HepG2 (cell line): ENCODE results near the gene PCBP4. TPM values are rescaled to one million over a fixed set of nuclear protein-coding genes. Genes with fewer than 3 reads are reported as not detected.

Source experiments
- ATAC-seq: fragments of 200-7000 bp; cut with Tn5 transposase; 3 replicates; pipeline ENCODE4 v1.9.1; 2020; ENCODE audit warnings: mild to moderate bottlenecking, moderate library complexity
- BruUV-seq: library from RNA; stranded (reverse); fragments of 400-500 nt; replicated peaks from 2 replicates; lab custom pipeline; 2021; lab: Mats Ljungman, UMichigan
- CTCF ChIA-PET: fragments of 300-600 bp; formaldehyde crosslinking; extraction: SDS; loops from one replicate; lab custom pipeline; 2021; ENCODE audit warnings: low total read pairs, inconsistent platforms, low intra/inter-chr PET ratio; lab: Yijun Ruan, JAX
- POLR2A ChIA-PET: fragments of 350-600 bp; sonication (Branson Sonifier 250); formaldehyde crosslinking; loops from one replicate; lab custom pipeline; 2020; ENCODE audit warnings: antibody characterized with exemption, inconsistent platforms; lab: Yijun Ruan, JAX
- DNase-seq: peaks from one replicate; pipeline ENCODE4 v3.0.0-alpha.2; 2015; ENCODE audit warnings: low spot score
- FAIRE-seq: peaks from 3 replicates; lab custom pipeline; 2011; peaks lifted over from hg19 to GRCh38; lab: Jason Lieb, UNC
- H2AFZ ChIP-seq: one replicate; pipeline ENCODE4 v1.6.1; 2011; ENCODE audit warnings: low read length, inconsistent platforms
- H3K27ac ChIP-seq: fragments of 300-600 bp; 3 replicates; pipeline ENCODE4 v1.8.0; 2011; ENCODE audit warnings: mixed run types, mild to moderate bottlenecking, mixed read lengths, low read length, inconsistent platforms; ENCODE audit not compliant: insufficient read depth; ENCODE audit errors: extremely low read length
- H3K27me3 ChIP-seq, 2 experiments: fragments of 200-600 bp in 1 of 2; 2 replicates in 1 of 2; 3 replicates in 1 of 2; pipeline versions ENCODE4 v1.6.0 to v1.8.0; 2011; ENCODE audit warnings: low read length in 2 of 2, mild to moderate bottlenecking in 2 of 2, moderate library complexity in 2 of 2, inconsistent platforms in 1 of 2; ENCODE audit not compliant: insufficient read depth in 2 of 2, control insufficient read depth in 1 of 2
- H3K36me3 ChIP-seq, 2 experiments: fragments of 200-600 bp in 1 of 2; replicated peaks in 1 of 2; 2 replicates in 1 of 2; 3 replicates in 1 of 2; pipeline versions ENCODE4 v1.5.1 to v1.8.0; 2011; ENCODE audit warnings: low read length in 2 of 2, inconsistent platforms in 1 of 2; ENCODE audit not compliant: insufficient read depth in 2 of 2, control insufficient read depth in 1 of 2
- H3K4me1 ChIP-seq: 2 replicates; pipeline ENCODE4 v1.5.1; 2012; ENCODE audit warnings: low read length, inconsistent platforms; ENCODE audit not compliant: insufficient read depth
- H3K4me2 ChIP-seq: 2 replicates; pipeline ENCODE4 v1.6.0; 2011; ENCODE audit warnings: low read depth, low read length, inconsistent platforms
- H3K4me3 ChIP-seq, 3 experiments: fragments of 200-600 bp in 1 of 3; sonication (generic), shearing (Covaris generic) in 1 of 3; replicated peaks in 1 of 3; 2 replicates each; pipeline ENCODE4 v1.5.1; 2011 to 2016; ENCODE audit warnings: low read length in 3 of 3, inconsistent platforms in 2 of 3, low read depth in 2 of 3, mild to moderate bottlenecking in 2 of 3, control low read depth in 1 of 3, mixed read lengths in 1 of 3; ENCODE audit not compliant: insufficient read depth in 1 of 3
- H3K79me2 ChIP-seq: one replicate; pipeline ENCODE4 v1.6.1; 2011; ENCODE audit warnings: low read length, inconsistent platforms; ENCODE audit not compliant: insufficient read depth
- H3K9ac ChIP-seq: 2 replicates; pipeline ENCODE4 v1.6.0; 2011; ENCODE audit warnings: mild to moderate bottlenecking, low read depth, low read length, inconsistent platforms; ENCODE audit not compliant: insufficient read depth
- H3K9me3 ChIP-seq: 2 replicates; pipeline ENCODE4 v1.5.1; 2012; ENCODE audit warnings: mild to moderate bottlenecking, low read length
- H4K20me1 ChIP-seq: 2 replicates; pipeline ENCODE4 v1.6.0; 2011; ENCODE audit warnings: inconsistent platforms, mild to moderate bottlenecking, low read length, moderate library complexity; ENCODE audit not compliant: insufficient read depth
- FOXP1 ChIP-seq, 2 experiments: fragments of 450-650 bp in 1 of 2; IDR thresholded peaks; 2 replicates each; pipeline ENCODE4 v1.6.1; 2017 to 2018; ENCODE audit warnings: antibody characterized with exemption in 1 of 2
- HNRNPH1 ChIP-seq: fragments of 200-400 bp; formaldehyde crosslinking; optimal IDR thresholded peaks from 2 replicates; pipeline ENCODE3; 2017; ENCODE audit warnings: mild to moderate bottlenecking, low read depth, low read length
- HOXD1 ChIP-seq: sonication (generic); formaldehyde crosslinking; IDR thresholded peaks from 2 replicates; pipeline ENCODE4 v1.5.0; 2020; ENCODE audit warnings: missing genetic modification reagents
- MTF2 ChIP-seq: sonication (generic); formaldehyde crosslinking; IDR thresholded peaks from 2 replicates; pipeline ENCODE4 v1.5.0; 2020; ENCODE audit warnings: missing genetic modification reagents, borderline replicate concordance
- SALL1 ChIP-seq: sonication (generic); formaldehyde crosslinking; IDR thresholded peaks from 2 replicates; pipeline ENCODE4 v1.8.0; 2022; ENCODE audit warnings: mild to moderate bottlenecking, missing genetic modification reagents
- SRY ChIP-seq: sonication (generic); formaldehyde crosslinking; IDR thresholded peaks from 2 replicates; pipeline ENCODE4 v1.8.0; 2022; ENCODE audit warnings: mild to moderate bottlenecking, missing genetic modification reagents
- YY1 ChIP-seq: IDR thresholded peaks from 2 replicates; pipeline ENCODE4 v1.6.1; 2011; ENCODE audit warnings: low read length, low read depth, moderate library complexity, mild to moderate bottlenecking; ENCODE audit not compliant: insufficient read depth, insufficient replicate concordance
- ZFP82 ChIP-seq: sonication (generic); formaldehyde crosslinking; IDR thresholded peaks from 2 replicates; pipeline ENCODE4 v1.5.1; 2020; ENCODE audit warnings: mild to moderate bottlenecking, missing genetic modification reagents, borderline replicate concordance
- WGBS: methylation state at CpG from one replicate; pipeline ENCODE4 v1.1.6; 2017; ENCODE audit warnings: low lambda C conversion rate; 5-methylcytosine and 5-hydroxymethylcytosine counted together
- in situ Hi-C: cut with HindIII; loops from 2 replicates; pipeline ENCODE4 v1.10.0; 2017; ENCODE audit warnings: low pct_unique_long_range_greater_than_20kb; ENCODE audit not compliant: extremely low pct_ligation_motif_present
- intact Hi-C: fragments of 100-400 bp; cut with micrococcal nuclease; formaldehyde crosslinking; loops from one replicate; pipeline ENCODE4 v1.10.0; 2022; ENCODE audit not compliant: unreplicated experiment
- polyA plus RNA-seq, 8 experiments: library from polyadenylated mRNA; depleted of rRNA in 3 of 8; stranded (reverse) in 7 of 8; unstranded in 1 of 8; fragments of >200 nt; fragmentation: Illumina TruSeq in 4 of 8; extraction: Trizol in 4 of 8; gene quantifications; 2 replicates each; pipeline versions ENCODE4 v1.2.1 to v1.2.3, GENCODE V29; 2011 to 2016; ENCODE audit warnings: low read depth in 4 of 8, missing spikeins in 1 of 8, mixed read lengths in 1 of 8; ENCODE audit not compliant: insufficient read depth in 1 of 8
- total RNA-seq, 5 experiments: library from RNA; depleted of rRNA; stranded (reverse); fragments of >200 nt; fragmentation: Illumina TruSeq; extraction: Trizol; gene quantifications; 2 replicates each; pipeline ENCODE4 v1.2.3, GENCODE V29; 2016; ENCODE audit warnings: low read depth in 1 of 5
- TF ChIP-seq, protein P1 (sequence below): sonication (generic); formaldehyde crosslinking; IDR thresholded peaks from 2 replicates; pipeline ENCODE4 v1.4.0; 2020; ENCODE audit warnings: missing genetic modification reagents, borderline replicate concordance
- TF ChIP-seq, protein P2 (sequence below): sonication (generic); formaldehyde crosslinking; IDR thresholded peaks from 2 replicates; pipeline ENCODE4 v1.4.0; 2020; ENCODE audit warnings: missing genetic modification reagents
- TF ChIP-seq, protein P3 (sequence below): sonication (generic); formaldehyde crosslinking; IDR thresholded peaks from 2 replicates; pipeline ENCODE4 v1.4.0; 2020; ENCODE audit warnings: low read depth, missing genetic modification reagents
- TF ChIP-seq, protein P4 (sequence below): sonication (generic); formaldehyde crosslinking; IDR thresholded peaks from 2 replicates; pipeline ENCODE4 v1.5.0; 2020; ENCODE audit warnings: missing genetic modification reagents

PCBP4 gene
- total and polyA plus RNA-seq, 2 of the 13 experiments (the other 11 are each of a cell fraction or from before 2014, with no cell fraction given) = 36.8 to 51.3 TPM

DNA sequence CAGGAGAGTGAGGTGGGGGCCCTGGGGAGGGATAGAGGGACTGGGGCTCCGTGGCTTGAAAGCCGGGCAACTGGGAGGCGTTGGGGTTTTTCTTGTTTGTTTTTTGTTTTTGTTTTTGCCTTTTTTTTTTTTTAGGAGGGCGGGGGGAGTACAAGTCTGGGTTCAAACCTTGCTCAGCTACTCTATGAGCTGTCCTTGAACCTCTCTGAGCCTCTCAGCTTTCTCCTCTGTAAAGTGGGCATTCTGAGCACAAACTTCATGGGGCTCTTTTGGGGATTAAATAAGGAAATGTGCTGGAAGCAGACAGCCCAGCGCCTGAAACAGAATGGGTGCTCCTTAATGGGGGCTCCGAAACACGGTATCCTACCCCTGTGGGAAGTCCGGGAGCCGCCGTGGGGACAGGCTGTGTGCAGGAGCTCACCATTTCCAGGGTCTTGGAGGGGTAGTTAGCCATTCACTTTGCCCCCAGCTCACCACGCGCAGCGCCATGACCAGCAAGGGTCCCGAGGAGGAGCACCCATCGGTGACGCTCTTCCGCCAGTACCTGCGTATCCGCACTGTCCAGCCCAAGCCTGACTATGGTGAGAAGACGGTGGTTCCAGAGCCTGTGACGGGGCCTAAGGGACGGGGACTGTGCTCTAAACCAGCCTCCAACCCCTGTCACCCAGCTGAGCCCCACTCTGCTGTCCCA is 16.5 kb upstream of the PCBP4 start:
- BruUV-seq = TSS peak; percentile 92
- peaks cover 17% of the 10 kb centered on the region for H3K79me2 ChIP-seq
- H3K4me1 ChIP-seq = peaks cover 51% of the 10 kb centered on the region
- no peaks in the 10 kb centered on the region for H3K9me3 ChIP-seq
- DNase-seq (no peak), ATAC-seq (peak; percentile 2; the same call in 2 of the 3 replicates), FAIRE-seq (no peak)
- peak overlapping the region; percentile 98 for H3K4me2 ChIP-seq
- H4K20me1 ChIP-seq = no peaks in the 10 kb centered on the region
- 3% methylated on average over 11 of the region's 22 CpGs for WGBS
- H3K27me3 ChIP-seq = no peaks in the 10 kb centered on the region
- peak overlapping the region; percentile 89 for H3K9ac ChIP-seq
- ChIA-PET CTCF (interaction anchor here (2.2 to 2.6 kb wide), 2 partner anchors 10 to 42 kb away, joined by 12 to 19 read pairs; partner anchors contain the start of genes ABHD14B, PARP3 and RRP9), POLR2A (interaction anchor here (0.9 to 6.4 kb wide), 11 partner anchors 10 to 484 kb away, joined by 3 to 187 read pairs (median 15); partner anchors contain the start of genes ABHD14A, ABHD14B, PARP3 and PCBP4)
- in situ Hi-C loops (no loop called here), intact Hi-C loops (loop anchor here (2.0 kb wide), 1 partner anchor 41 kb away; the partner anchor contains the start of gene PARP3)
- H3K4me3 ChIP-seq = peak overlapping the region; percentile 70 to 83 (median 73)
- H2AFZ ChIP-seq = no peak overlapping the region
- peak overlapping the region; percentile 94 for H3K27ac ChIP-seq
- H3K36me3 ChIP-seq = no peaks in the 10 kb centered on the region; a peak in 1 of 5 replicates
- TF ChIP-seq, protein P1, sequence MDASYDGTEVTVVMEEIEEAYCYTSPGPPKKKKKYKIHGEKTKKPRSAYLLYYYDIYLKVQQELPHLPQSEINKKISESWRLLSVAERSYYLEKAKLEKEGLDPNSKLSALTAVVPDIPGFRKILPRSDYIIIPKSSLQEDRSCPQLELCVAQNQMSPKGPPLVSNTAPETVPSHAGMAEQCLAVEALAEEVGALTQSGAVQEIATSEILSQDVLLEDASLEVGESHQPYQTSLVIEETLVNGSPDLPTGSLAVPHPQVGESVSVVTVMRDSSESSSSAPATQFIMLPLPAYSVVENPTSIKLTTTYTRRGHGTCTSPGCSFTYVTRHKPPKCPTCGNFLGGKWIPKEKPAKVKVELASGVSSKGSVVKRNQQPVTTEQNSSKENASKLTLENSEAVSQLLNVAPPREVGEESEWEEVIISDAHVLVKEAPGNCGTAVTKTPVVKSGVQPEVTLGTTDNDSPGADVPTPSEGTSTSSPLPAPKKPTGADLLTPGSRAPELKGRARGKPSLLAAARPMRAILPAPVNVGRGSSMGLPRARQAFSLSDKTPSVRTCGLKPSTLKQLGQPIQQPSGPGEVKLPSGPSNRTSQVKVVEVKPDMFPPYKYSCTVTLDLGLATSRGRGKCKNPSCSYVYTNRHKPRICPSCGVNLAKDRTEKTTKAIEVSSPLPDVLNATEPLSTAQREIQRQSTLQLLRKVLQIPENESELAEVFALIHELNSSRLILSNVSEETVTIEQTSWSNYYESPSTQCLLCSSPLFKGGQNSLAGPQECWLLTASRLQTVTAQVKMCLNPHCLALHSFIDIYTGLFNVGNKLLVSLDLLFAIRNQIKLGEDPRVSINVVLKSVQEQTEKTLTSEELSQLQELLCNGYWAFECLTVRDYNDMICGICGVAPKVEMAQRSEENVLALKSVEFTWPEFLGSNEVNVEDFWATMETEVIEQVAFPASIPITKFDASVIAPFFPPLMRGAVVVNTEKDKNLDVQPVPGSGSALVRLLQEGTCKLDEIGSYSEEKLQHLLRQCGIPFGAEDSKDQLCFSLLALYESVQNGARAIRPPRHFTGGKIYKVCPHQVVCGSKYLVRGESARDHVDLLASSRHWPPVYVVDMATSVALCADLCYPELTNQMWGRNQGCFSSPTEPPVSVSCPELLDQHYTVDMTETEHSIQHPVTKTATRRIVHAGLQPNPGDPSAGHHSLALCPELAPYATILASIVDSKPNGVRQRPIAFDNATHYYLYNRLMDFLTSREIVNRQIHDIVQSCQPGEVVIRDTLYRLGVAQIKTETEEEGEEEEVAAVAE (CRISPR knock-in tag) = no peak
- TF ChIP-seq YY1 (peak; percentile 30), ZFP82 (peak; percentile 88; the same call in 1 of the 2 replicates), HOXD1 (CRISPR knock-in tag) (no peak; the same call in 1 of the 2 replicates), SALL1 (CRISPR knock-in tag) (peak; percentile 37; the same call in 1 of the 2 replicates), SRY (CRISPR knock-in tag) (no peak), HNRNPH1 (peak; percentile 87), FOXP1 (IDR thresholded peaks at IDR 0.05) (no peak), FOXP1 (CRISPR knock-in tag; IDR thresholded peaks at IDR 0.05) (no peak), MTF2 (CRISPR knock-in tag) (no peak)
- TF ChIP-seq, protein P2, sequence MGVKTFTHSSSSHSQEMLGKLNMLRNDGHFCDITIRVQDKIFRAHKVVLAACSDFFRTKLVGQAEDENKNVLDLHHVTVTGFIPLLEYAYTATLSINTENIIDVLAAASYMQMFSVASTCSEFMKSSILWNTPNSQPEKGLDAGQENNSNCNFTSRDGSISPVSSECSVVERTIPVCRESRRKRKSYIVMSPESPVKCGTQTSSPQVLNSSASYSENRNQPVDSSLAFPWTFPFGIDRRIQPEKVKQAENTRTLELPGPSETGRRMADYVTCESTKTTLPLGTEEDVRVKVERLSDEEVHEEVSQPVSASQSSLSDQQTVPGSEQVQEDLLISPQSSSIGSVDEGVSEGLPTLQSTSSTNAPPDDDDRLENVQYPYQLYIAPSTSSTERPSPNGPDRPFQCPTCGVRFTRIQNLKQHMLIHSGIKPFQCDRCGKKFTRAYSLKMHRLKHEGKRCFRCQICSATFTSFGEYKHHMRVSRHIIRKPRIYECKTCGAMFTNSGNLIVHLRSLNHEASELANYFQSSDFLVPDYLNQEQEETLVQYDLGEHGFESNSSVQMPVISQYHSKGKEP = no peak
- TF ChIP-seq, protein P3, sequence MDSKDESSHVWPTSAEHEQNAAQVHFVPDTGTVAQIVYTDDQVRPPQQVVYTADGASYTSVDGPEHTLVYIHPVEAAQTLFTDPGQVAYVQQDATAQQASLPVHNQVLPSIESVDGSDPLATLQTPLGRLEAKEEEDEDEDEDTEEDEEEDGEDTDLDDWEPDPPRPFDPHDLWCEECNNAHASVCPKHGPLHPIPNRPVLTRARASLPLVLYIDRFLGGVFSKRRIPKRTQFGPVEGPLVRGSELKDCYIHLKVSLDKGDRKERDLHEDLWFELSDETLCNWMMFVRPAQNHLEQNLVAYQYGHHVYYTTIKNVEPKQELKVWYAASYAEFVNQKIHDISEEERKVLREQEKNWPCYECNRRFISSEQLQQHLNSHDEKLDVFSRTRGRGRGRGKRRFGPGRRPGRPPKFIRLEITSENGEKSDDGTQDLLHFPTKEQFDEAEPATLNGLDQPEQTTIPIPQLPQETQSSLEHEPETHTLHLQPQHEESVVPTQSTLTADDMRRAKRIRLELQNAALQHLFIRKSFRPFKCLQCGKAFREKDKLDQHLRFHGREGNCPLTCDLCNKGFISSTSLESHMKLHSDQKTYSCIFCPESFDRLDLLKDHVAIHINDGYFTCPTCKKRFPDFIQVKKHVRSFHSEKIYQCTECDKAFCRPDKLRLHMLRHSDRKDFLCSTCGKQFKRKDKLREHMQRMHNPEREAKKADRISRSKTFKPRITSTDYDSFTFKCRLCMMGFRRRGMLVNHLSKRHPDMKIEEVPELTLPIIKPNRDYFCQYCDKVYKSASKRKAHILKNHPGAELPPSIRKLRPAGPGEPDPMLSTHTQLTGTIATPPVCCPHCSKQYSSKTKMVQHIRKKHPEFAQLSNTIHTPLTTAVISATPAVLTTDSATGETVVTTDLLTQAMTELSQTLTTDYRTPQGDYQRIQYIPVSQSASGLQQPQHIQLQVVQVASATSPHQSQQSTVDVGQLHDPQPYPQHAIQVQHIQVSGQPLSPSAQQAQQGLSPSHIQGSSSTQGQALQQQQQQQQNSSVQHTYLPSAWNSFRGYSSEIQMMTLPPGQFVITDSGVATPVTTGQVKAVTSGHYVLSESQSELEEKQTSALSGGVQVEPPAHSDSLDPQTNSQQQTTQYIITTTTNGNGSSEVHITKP (CRISPR knock-in tag) = no peak
- TF ChIP-seq, protein P4, sequence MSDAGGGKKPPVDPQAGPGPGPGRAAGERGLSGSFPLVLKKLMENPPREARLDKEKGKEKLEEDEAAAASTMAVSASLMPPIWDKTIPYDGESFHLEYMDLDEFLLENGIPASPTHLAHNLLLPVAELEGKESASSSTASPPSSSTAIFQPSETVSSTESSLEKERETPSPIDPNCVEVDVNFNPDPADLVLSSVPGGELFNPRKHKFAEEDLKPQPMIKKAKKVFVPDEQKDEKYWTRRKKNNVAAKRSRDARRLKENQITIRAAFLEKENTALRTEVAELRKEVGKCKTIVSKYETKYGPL = no peak
